GM23338 (cell line): Measurements from ENCODE around the gene ATXN7L1. TPM values are rescaled to one million over a fixed set of nuclear protein-coding genes. Genes with fewer than 3 reads are reported as not detected.

Experiments
- ATAC-seq: fragments of 200-7000 bp; cut with Tn5 transposase; 3 replicates; pipeline ENCODE4 v1.9.1; 2020
- DNase-seq: peaks from one replicate; pipeline ENCODE4 v3.0.0-alpha.2; 2015; ENCODE audit warnings: low spot score
- H2AFZ ChIP-seq: fragments of 200-600 bp; sonication (generic); 2 replicates; pipeline ENCODE4 v1.8.0; 2016; ENCODE audit warnings: antibody characterized with exemption, mild to moderate bottlenecking, moderate library complexity
- H3F3A ChIP-seq: fragments of 200-600 bp; sonication (generic); replicated peaks from 2 replicates; pipeline ENCODE4 v1.8.0; 2017; ENCODE audit warnings: antibody characterized with exemption, mixed run types, low read depth
- H3K27ac ChIP-seq: fragments of 200-600 bp; sonication (generic); 2 replicates; pipeline ENCODE4 v1.6.1; 2016; ENCODE audit warnings: low read depth
- H3K27me3 ChIP-seq: fragments of 200-600 bp; sonication (generic); 2 replicates; pipeline ENCODE4 v1.8.0; 2016; ENCODE audit warnings: mild to moderate bottlenecking, mixed run types, moderate library complexity; ENCODE audit not compliant: insufficient read depth
- H3K36me3 ChIP-seq: fragments of 200-600 bp; sonication (generic); 2 replicates; pipeline ENCODE4 v1.8.0; 2016; ENCODE audit warnings: mild to moderate bottlenecking; ENCODE audit not compliant: insufficient read depth
- H3K4me1 ChIP-seq: fragments of 200-600 bp; sonication (generic); 2 replicates; pipeline ENCODE4 v1.8.0; 2016; ENCODE audit warnings: mild to moderate bottlenecking, moderate library complexity; ENCODE audit not compliant: insufficient read depth
- H3K4me2 ChIP-seq: fragments of 200-600 bp; sonication (generic); 2 replicates; pipeline ENCODE4 v1.7.1; 2017; ENCODE audit warnings: mixed run types
- H3K4me3 ChIP-seq: fragments of 200-600 bp; sonication (generic); 2 replicates; pipeline ENCODE4 v1.6.1; 2016; ENCODE audit warnings: mixed run types
- H3K79me2 ChIP-seq: fragments of 200-600 bp; sonication (generic); replicated peaks from 2 replicates; pipeline ENCODE4 v1.8.0; 2017; ENCODE audit warnings: mild to moderate bottlenecking; ENCODE audit not compliant: insufficient read depth
- H3K9me2 ChIP-seq: fragments of 200-600 bp; sonication (generic); 2 replicates; pipeline ENCODE4 v1.8.0; 2017; ENCODE audit not compliant: insufficient read depth
- H4K20me1 ChIP-seq: fragments of 200-600 bp; sonication (generic); replicated peaks from 2 replicates; pipeline ENCODE4 v1.8.0; 2017; ENCODE audit warnings: mild to moderate bottlenecking; ENCODE audit not compliant: insufficient read depth
- H3K27ac Mint-ChIP-seq: 2 replicates; pipeline ENCODE4 v1.8.0; 2020; ENCODE audit warnings: inconsistent platforms, mild to moderate bottlenecking, moderate library complexity, mixed read lengths
- H3K27me3 Mint-ChIP-seq: 3 replicates; pipeline ENCODE4 v1.8.0; 2022; ENCODE audit warnings: low read depth, mild to moderate bottlenecking, moderate library complexity, mixed read lengths, inconsistent platforms; ENCODE audit not compliant: insufficient read depth, poor library complexity
- H3K36me3 Mint-ChIP-seq: 3 replicates; pipeline ENCODE4 v1.8.0; 2021; ENCODE audit warnings: low read depth, mild to moderate bottlenecking, inconsistent platforms, moderate library complexity, mixed read lengths
- H3K4me1 Mint-ChIP-seq: 3 replicates; pipeline ENCODE4 v1.8.0; 2020; ENCODE audit warnings: mild to moderate bottlenecking, inconsistent platforms, mixed read lengths
- H3K4me3 Mint-ChIP-seq: 3 replicates; pipeline ENCODE4 v1.8.0; 2021; ENCODE audit warnings: moderate library complexity, mild to moderate bottlenecking, inconsistent platforms, mixed read lengths
- H3K9me3 Mint-ChIP-seq: 3 replicates; pipeline ENCODE4 v1.8.0; 2020; ENCODE audit warnings: moderate library complexity, mild to moderate bottlenecking, inconsistent platforms, mixed read lengths
- CTCF ChIP-seq, 2 experiments: fragments of 200-600 bp in 1 of 2; sonication (generic) in 1 of 2; conservative IDR thresholded peaks; 2 replicates each; pipeline versions ENCODE4 v1.5.1 to v1.6.1; 2016 to 2017; ENCODE audit warnings: antibody characterized with exemption in 2 of 2, low read depth in 2 of 2, mild to moderate bottlenecking in 2 of 2, moderate library complexity in 1 of 2
- ETS1 ChIP-seq: IDR thresholded peaks from 2 replicates; pipeline ENCODE4 v1.6.1; 2016; ENCODE audit warnings: antibody characterized with exemption
- EZH2 ChIP-seq: fragments of 200-600 bp; sonication (generic); IDR thresholded peaks from one replicate; pipeline ENCODE4 v1.8.0; 2017; ENCODE audit warnings: antibody characterized with exemption, mild to moderate bottlenecking, low read depth; ENCODE audit not compliant: unreplicated experiment
- EZH2phosphoT487 ChIP-seq: fragments of 200-600 bp; sonication (generic); IDR thresholded peaks from one replicate; pipeline ENCODE4 v1.8.1; 2018; ENCODE audit warnings: antibody characterized with exemption; ENCODE audit not compliant: unreplicated experiment
- JUNB ChIP-seq: IDR thresholded peaks from one replicate; pipeline ENCODE4 v1.6.1; 2016; ENCODE audit warnings: antibody characterized with exemption; ENCODE audit not compliant: unreplicated experiment
- NANOG ChIP-seq: IDR thresholded peaks from 2 replicates; pipeline ENCODE4 v1.6.1; 2016; ENCODE audit warnings: antibody characterized with exemption, borderline replicate concordance
- POLR2AphosphoS5 ChIP-seq: IDR thresholded peaks from 2 replicates; pipeline ENCODE4 v1.6.1; 2016; ENCODE audit warnings: antibody characterized with exemption, low read depth
- REST ChIP-seq: IDR thresholded peaks from one replicate; pipeline ENCODE4 v1.6.1; 2018; ENCODE audit warnings: antibody characterized with exemption; ENCODE audit not compliant: unreplicated experiment
- ZNF331 ChIP-seq: fragments of 250-450 bp; sonication (Bioruptor Pico); IDR thresholded peaks from 2 replicates; pipeline ENCODE4 v1.5.0; 2020; ENCODE audit warnings: low read depth, mild to moderate bottlenecking, moderate library complexity
- polyA plus RNA-seq: library from polyadenylated mRNA; unstranded; fragments of >200 nt; fragmentation: Nextera tagmentation; extraction: Ambion mirVana; gene quantifications from 2 replicates; pipeline ENCODE4 v1.2.1, GENCODE V29; 2016
- total RNA-seq: library from RNA; depleted of rRNA; stranded (reverse); fragments of >200 nt; shearing (Covaris generic); gene quantifications from 2 replicates; pipeline ENCODE4 v1.2.3, GENCODE V29; 2014

ATXN7L1 gene
- total and polyA plus RNA-seq, 2 experiments from 2014 or later, result 22.8 to 29.8 TPM

GRCh38 chr7:105907129-105907846 is 30.9 kb upstream of the ATXN7L1 start:
- peaks cover 17% of the 10 kb centered on the region for H3K9me3 Mint-ChIP-seq

More at GRCh38 chr7:105907129-105907846, 30.9 kb upstream of the ATXN7L1 start:
- Histone ChIP-seq H3K79me2 (peaks cover 19% of the 10 kb centered on the region), H3K4me1 (peaks cover 21% of the 10 kb centered on the region), H3K4me2 (no peak overlapping the region), H3K9me2 (peaks cover 3% of the 10 kb centered on the region; the same call in 1 of the 2 replicates), H3K27ac (peak overlapping the region; percentile 14; the same call in 1 of the 2 replicates), H2AFZ (no peak overlapping the region), H3K4me3 (no peak overlapping the region), H3K27me3 (no peaks in the 10 kb centered on the region), H4K20me1 (no peaks in the 10 kb centered on the region), H3K36me3 (peaks cover 11% of the 10 kb centered on the region), H3F3A (peaks cover 8% of the 10 kb centered on the region; the same call in 1 of the 2 replicates)
- Mint-ChIP-seq H3K4me1 (peaks cover 27% of the 10 kb centered on the region), H3K36me3 (peaks cover 32% of the 10 kb centered on the region), H3K27me3 (no peaks in the 10 kb centered on the region), H3K4me3 (no peak overlapping the region), H3K27ac (peak overlapping the region; percentile 73)
- DNase-seq (no peak), ATAC-seq (no peak)
- TF ChIP-seq ETS1 (no peak), CTCF (conservative IDR thresholded peaks at IDR 0.05; ENCODE audit: low read depth in 2 of 2) (no peak), REST (no peak), EZH2 (no peak), EZH2phosphoT487 (no peak), NANOG (no peak), JUNB (no peak), ZNF331 (CRISPR knock-in tag) (no peak), POLR2AphosphoS5 (no peak)
